Inferior parietal cortex (tissue), 1 donor: Measurements from ENCODE around the gene MED12L.

Experiments
- DNase-seq: peaks from one replicate; pipeline ENCODE4 v3.0.0-alpha.2; 2016; ENCODE audit errors: extremely low spot score

MED12L gene

GRCh38 chr3:151299006-151299405 is 213.5 kb downstream of the MED12L start:
- no peak for DNase-seq

DNA sequence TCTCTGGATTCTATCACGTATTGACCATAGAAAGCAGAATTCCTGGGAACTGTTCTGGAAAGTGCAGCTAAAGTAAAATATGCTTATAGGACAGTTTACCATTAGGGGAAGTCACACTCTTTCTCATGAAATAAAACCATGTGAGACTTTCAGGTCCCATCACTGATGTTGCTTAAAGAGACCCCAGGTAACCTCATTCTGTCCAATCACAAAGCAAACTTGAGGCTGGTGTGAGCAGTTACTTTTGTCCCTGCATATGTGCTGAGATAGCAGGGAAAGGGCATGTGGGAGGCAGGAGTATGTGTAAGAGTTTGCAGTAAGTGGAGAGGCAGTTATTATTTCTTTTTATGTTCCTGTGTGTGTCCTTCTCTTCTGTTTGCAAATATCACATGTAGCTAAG is 215.1 kb downstream of the MED12L start:
- no peak for DNase-seq

- DNase-seq = no peak
Measured at GRCh38 chr3:151301787-151302186, 216.3 kb downstream of the MED12L start.

DNA sequence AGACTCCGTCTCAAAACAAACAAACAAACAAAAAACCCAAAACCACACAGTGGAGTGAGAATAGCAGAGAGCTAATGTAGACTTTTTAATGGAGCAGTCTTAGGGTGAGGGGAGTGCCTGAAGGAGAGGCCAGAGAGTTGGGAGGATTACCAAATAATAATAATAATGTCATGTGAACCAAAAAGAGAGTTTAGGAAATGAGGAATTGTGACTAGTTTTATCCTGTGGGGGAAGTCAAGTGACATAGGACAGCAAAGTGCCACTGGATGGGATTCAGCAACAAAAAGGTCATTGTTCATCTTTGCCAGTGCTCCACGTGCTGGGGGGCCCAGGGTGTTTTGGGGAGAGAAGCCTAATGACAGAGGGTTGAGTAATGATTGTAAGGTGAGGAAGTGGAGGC is 218.3 kb downstream of the MED12L start:
- DNase-seq = no peak

DNA sequence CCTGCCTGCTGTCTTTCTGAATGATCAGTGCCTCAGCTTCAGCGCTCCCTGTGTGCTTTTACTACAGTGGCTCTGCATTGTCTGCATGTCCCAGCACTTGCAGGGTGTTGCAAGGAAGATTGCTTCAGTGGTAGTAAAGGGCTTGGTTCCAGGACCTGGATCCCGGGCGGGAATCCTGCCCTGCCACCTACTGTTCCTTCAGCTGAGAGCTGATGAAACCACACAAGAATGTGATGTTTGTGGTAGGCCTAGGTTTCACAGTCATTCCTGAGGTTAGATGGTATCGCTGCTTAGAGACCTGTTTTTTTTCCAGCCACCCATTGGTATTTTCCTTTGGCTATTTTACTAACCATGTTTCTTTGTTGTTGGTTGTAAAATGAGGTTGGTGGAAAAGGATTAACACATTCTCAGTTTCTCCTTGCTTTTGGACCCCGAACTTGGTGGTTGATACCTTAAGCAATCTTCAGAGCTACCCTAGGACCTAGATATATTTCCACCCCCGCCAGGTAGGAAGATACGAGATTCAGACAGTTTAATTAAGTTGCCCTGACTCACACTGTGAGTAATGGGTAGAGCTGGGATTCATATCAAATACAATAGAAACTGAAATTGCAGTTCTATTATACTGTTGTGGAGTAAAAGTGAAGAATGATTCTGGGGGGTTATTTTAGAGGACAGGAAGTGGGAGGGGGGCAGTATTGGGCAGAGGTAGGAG is 219.8 kb downstream of the MED12L start:
- DNase-seq = no peak

- DNase-seq = no peak
Measured at GRCh38 chr3:151305775-151306151, 220.3 kb downstream of the MED12L start.

DNA sequence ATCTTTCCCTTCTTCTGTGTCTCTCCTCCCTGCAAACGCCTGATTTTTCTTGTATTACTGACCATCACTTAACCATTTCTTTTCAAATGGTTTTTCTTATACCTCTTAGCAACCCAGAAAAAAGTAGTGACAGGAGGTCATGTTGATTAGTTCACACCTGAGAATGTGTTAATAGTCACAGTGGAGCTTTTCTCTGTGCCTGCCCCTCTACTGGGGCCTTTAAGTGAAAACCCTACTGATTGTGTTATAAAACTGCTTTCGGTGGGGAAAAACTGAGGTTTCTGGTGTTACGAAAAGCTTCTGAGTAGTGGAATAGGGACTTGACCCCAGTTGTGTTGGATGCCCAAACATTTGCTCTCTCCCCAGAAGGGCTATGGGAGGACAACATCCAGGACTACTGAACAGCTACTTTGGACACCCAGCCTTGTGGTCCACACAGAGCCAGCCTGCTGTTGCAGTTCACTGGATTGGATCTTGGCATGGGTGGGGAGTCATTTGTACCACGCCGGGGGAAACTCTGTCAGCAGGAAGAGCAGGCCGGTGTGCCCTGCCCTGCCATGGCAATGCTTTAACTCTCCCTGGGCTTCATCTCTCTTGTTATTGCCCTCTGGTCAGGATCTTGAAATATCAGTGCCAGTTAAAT is 220.8 kb downstream of the MED12L start:
- DNase-seq = no peak

DNA sequence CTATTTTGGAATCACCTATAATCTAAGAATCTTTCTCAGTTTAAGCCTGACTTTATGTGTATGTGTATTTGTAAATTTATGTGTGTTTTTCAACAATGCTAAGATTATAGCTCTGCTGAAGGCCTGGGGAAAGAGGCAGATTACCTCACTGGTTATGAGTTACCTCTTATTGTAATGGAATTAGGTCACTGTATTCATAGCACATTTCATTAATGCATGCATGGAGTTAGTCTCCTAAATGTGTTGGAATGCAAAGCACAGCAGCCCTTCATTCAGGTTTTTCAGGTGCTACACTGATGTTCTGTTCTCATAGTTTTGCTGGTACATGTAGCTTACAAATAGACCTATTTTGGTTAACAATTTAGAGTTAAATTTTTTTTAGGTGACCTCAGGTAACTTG is 221.7 kb downstream of the MED12L start:
- DNase-seq = no peak

DNA sequence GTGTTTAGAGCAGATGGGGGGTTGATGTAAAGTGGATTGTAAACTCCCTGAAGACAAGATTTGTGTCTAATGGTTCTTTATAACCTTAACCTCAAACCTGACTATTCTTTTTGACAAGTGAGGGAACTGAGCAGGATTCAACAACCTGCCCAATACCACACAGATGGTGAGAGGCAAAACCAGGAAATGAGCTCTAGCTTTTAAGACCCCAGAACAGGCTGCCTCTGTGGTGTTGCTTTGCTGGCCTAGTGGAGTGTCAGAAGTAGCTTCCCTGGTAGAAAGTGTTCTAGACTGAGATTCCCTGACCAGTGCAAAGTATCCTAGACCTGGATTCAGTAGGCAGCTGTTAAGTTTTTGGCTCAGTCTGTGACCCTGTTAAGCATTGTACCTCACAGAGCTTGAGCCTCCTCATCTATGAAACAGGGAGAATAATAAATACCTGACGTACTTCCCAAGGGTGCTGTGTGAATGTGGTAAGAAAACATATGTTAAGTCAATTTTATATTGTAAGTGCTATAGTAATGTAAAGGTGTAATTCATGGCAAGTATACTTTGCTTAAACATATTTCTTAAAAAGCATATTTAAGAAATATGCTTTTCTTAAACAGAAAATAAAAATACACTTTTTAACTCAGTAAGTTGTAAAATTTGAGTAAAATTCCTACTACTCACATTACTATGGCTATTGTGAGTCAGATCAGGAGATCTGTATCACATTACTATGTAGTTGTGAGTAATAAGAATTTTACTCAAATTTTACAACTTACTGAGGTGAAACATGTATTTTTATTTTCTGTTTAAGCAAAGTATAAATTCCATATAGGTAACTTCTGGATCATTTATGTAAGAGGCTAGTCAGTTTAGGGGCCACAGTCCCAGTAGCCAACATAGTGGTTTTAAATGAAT is 222.4 kb downstream of the MED12L start:
- DNase-seq = no peak

- no peak for DNase-seq
Measured at GRCh38 chr3:151309566-151309965, 224.1 kb downstream of the MED12L start.

DNA sequence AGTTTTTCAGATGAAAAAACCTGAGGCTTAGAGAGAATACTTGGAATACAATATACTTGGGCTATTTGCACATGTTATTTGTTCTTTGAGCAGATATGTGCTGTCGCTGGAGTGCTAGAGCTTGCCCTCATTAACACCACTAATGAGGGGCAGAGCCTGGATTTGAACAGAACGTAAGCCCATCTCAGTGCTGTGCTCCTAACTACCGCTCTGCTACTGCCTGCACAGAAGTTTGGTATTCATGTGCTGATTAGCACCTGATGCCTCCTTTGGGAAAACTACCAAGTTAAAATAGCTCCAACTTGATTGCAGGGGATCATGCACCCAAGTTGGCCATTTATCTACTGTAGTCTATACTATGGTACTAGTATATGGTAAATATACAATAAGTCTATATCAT is 227.5 kb downstream of the MED12L start:
- DNase-seq = no peak

GRCh38 chr3:151314137-151314536 is 228.7 kb downstream of the MED12L start:
- DNase-seq = no peak

- DNase-seq = no peak
Measured at GRCh38 chr3:151314593-151314992, 229.1 kb downstream of the MED12L start.

GRCh38 chr3:151315136-151315535 is 229.7 kb downstream of the MED12L start:
- no peak for DNase-seq

DNA sequence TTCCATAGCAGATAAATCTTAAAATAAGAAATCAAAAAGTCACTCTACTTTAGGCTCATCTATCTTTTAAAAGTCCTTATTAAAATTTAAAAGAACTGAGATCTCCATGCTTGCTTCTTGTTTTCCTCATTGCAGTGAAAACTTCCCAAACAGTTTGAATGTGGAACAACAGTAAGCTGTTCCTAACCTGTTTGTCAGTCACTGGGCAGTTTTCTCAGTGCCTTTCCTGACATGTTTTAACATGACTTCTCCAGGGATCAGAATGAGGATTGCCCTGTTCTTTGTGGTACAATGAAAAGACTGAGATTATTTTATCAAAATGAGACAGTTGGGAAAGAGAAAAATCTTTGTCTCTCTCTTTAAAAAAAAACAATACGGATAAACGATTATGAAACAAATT is 230.4 kb downstream of the MED12L start:
- DNase-seq = no peak

GRCh38 chr3:151316267-151316991 is 231.0 kb downstream of the MED12L start, which contains the start of gene GPR87:
Gene GPR87, minus strand, starts transcription at chr3:151316820. Its CDS starts 16,720 bp downstream, at chr3:151300100.
- DNase-seq = no peak

GRCh38 chr3:151318313-151318712 is 232.8 kb downstream of the MED12L start:
- no peak for DNase-seq

GRCh38 chr3:151318991-151319390 is 233.5 kb downstream of the MED12L start:
- DNase-seq = no peak

- DNase-seq = no peak
Measured at GRCh38 chr3:151319628-151320027, 234.2 kb downstream of the MED12L start.

GRCh38 chr3:151320131-151320530 is 234.7 kb downstream of the MED12L start:
- DNase-seq = no peak

DNA sequence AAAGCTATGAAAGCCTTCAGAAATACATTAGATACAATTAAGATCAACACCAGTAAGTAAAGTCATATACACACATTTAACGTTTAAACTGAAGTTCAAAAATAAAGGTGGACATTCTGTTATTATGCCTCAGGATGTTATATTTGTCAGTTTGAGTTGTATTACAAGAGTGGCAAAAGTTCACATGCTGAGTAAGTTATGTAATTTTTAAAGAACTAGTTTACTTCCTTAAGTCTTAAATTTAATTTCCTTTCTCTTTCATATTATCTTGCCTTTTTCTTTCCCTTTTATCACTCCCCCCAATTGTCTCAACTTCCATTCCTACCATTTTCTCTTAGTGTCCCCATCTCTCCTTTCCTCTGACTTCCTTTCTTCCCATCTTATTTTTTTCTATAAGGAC is 236.1 kb downstream of the MED12L start:
- DNase-seq = no peak

- DNase-seq = no peak
Measured at GRCh38 chr3:151322511-151322910, 237.0 kb downstream of the MED12L start.
